ENCODE data around the gene TOR1B.

TOR1B gene

GRCh38 chr9:129828051-129828450 is 25.1 kb downstream of the TOR1B start:
- TF ChIP-seq, protein P1, sequence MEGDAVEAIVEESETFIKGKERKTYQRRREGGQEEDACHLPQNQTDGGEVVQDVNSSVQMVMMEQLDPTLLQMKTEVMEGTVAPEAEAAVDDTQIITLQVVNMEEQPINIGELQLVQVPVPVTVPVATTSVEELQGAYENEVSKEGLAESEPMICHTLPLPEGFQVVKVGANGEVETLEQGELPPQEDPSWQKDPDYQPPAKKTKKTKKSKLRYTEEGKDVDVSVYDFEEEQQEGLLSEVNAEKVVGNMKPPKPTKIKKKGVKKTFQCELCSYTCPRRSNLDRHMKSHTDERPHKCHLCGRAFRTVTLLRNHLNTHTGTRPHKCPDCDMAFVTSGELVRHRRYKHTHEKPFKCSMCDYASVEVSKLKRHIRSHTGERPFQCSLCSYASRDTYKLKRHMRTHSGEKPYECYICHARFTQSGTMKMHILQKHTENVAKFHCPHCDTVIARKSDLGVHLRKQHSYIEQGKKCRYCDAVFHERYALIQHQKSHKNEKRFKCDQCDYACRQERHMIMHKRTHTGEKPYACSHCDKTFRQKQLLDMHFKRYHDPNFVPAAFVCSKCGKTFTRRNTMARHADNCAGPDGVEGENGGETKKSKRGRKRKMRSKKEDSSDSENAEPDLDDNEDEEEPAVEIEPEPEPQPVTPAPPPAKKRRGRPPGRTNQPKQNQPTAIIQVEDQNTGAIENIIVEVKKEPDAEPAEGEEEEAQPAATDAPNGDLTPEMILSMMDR (IDR thresholded peaks at IDR 0.05; ENCODE audit: insufficient read depth, low read length, poor library complexity, severe bottlenecking) = no peak
- H3K4me3 ChIP-seq (replicated peaks; ENCODE audit: low read depth, low read length) = no peak overlapping the region
- no peak for DNase-seq (ENCODE audit: extremely low read depth, insufficient read length)
- peaks cover 7% of the 10 kb centered on the region for H3K36me3 ChIP-seq (ENCODE audit: control insufficient read depth, insufficient read depth, low read length)
- no peaks in the 10 kb centered on the region for H3K27me3 ChIP-seq (replicated peaks; ENCODE audit: control insufficient read depth, insufficient read depth, low read length)

DNA sequence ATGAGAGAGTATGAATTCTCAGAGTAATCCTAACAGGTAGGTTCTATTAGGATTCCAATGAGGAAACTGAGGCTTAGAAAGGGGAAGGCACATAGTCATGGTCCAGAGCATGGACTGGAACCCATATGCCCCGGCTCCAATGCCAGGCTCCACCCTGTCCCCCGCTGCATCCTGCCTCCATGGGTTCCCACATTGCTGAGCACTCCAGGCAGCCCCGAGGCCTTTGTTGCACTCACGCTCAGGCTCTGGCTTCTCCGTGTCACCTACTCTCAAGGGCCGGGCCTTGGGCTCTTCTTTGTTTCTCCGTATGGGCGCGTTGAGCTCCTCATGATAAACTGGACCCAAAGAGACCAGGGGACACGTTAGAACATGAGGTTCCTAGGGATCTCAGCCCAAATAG is 26.0 kb downstream of the TOR1B start:
- Histone ChIP-seq H3K27me3 (replicated peaks; ENCODE audit: control insufficient read depth, insufficient read depth, low read length) (no peaks in the 10 kb centered on the region), H3K36me3 (ENCODE audit: control insufficient read depth, insufficient read depth, low read length) (peaks cover 7% of the 10 kb centered on the region), H3K4me3 (replicated peaks; ENCODE audit: low read depth, low read length) (no peak overlapping the region)
- DNase-seq (ENCODE audit: extremely low read depth, insufficient read length) = no peak
- TF ChIP-seq, protein P1 (IDR thresholded peaks at IDR 0.05; ENCODE audit: insufficient read depth, low read length, poor library complexity, severe bottlenecking) = no peak

DNA sequence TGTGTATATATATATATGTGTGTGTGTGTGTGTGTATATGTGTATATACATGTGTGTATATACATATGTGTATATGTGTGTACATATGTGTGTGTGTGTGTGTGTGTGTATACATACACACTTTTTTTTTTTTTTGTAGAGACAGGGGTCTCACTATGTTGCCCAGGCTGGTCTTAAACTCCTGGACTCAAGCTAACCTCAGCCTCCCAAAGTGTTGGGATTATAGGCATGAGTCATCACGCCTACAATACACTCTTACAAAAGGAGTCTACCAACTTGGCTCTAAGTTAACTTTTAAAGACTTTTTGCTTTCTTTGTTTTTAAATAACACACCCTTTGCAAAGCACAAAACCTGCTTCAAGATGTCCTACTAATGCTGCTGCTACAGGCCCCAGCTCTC is 30.0 kb downstream of the TOR1B start:
- TF ChIP-seq, protein P1 (IDR thresholded peaks at IDR 0.05; ENCODE audit: insufficient read depth, low read length, poor library complexity, severe bottlenecking) = no peak
- Histone ChIP-seq H3K27me3 (replicated peaks; ENCODE audit: control insufficient read depth, insufficient read depth, low read length) (no peaks in the 10 kb centered on the region), H3K4me3 (replicated peaks; ENCODE audit: low read depth, low read length) (no peak overlapping the region), H3K36me3 (ENCODE audit: control insufficient read depth, insufficient read depth, low read length) (peaks cover 7% of the 10 kb centered on the region)
- DNase-seq (ENCODE audit: extremely low read depth, insufficient read length) = no peak

GRCh38 chr9:129834489-129835127 is 31.6 kb downstream of the TOR1B start:
- Histone ChIP-seq H3K4me3 (replicated peaks; ENCODE audit: low read depth, low read length) (peak overlapping the region; percentile 83), H3K27me3 (replicated peaks; ENCODE audit: control insufficient read depth, insufficient read depth, low read length) (no peaks in the 10 kb centered on the region), H3K36me3 (ENCODE audit: control insufficient read depth, insufficient read depth, low read length) (peaks cover 4% of the 10 kb centered on the region)
- TF ChIP-seq, protein P1 (IDR thresholded peaks at IDR 0.05; ENCODE audit: insufficient read depth, low read length, poor library complexity, severe bottlenecking) = no peak
- DNase-seq (ENCODE audit: extremely low read depth, insufficient read length) = no peak

GRCh38 chr9:129835128-129835859 is 32.3 kb downstream of the TOR1B start, which contains the start of the genes C9orf78 and USP20:
TSS of gene C9orf78 (minus strand) at chr9:129835275. CDS start at chr9:129835221, 54 bp downstream.
TSS of gene USP20 (plus strand) at chr9:129835458. CDS start at chr9:129852556, 17,098 bp downstream.
- TF ChIP-seq, protein P1 (IDR thresholded peaks at IDR 0.05; ENCODE audit: insufficient read depth, low read length, poor library complexity, severe bottlenecking) = no peak
- Histone ChIP-seq H3K27me3 (replicated peaks; ENCODE audit: control insufficient read depth, insufficient read depth, low read length) (no peaks in the 10 kb centered on the region), H3K36me3 (ENCODE audit: control insufficient read depth, insufficient read depth, low read length) (peaks cover 3% of the 10 kb centered on the region), H3K4me3 (replicated peaks; ENCODE audit: low read depth, low read length) (peak within 1 kb of the TSS; percentile 83)
- peak; percentile 98 for DNase-seq (ENCODE audit: extremely low read depth, insufficient read length)
